GM18508 (cell line): Measurements from ENCODE around the gene XKR7.
"Not testable (repeated sequence)": the region's sequence is repeated elsewhere in the genome, so short reads cannot be mapped to it uniquely, and the experiment has no call there.

ENCODE experiments used
- ATAC-seq: cut with Tn5 transposase; IDR thresholded peaks from one replicate; pipeline ENCODE4 v1.9.1; 2021; ENCODE audit warnings: moderate number of reproducible peaks; ENCODE audit not compliant: insufficient read depth, unreplicated experiment

XKR7 gene

DNA sequence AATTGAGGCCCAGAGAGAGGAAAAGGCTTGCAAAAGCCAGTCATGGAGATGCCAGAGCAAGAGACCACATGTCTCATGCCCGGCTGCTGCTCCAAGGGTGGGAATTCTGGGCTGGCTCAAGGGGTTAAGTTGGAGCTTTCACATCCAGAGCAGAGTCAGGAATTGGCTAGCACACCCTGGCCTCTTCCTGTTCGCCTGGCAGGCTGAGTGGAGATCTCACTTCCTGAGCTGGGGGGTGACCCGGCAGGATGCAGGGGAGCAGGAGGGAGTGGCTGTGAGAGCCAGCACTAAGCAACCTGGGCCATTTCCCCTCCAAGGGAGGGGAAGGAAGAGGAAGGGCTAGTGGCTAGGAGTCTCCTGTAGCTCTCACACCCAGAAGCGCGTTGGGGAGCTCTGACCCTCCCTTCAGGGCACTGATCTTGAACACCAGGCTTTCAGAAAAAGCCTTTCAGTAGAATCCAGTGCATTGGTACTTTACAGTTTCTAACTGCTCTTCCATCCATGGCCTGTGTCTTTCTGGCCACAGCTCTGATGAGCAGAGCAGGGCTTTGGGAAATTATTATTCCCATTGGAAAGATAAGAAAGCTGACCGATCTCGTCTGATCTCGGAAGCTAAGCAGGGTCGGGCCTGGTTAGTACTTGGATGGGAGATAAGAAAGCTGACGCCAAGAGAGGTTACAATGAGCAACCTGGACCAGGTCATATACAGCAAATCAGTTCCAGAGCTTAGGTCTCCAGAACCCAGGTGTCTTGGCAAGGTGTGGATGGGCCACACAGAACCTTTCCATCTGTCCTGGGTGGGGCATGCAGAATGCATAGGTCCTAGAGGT lies 40.1 kb downstream of the XKR7 start:
- ATAC-seq: no peak

DNA sequence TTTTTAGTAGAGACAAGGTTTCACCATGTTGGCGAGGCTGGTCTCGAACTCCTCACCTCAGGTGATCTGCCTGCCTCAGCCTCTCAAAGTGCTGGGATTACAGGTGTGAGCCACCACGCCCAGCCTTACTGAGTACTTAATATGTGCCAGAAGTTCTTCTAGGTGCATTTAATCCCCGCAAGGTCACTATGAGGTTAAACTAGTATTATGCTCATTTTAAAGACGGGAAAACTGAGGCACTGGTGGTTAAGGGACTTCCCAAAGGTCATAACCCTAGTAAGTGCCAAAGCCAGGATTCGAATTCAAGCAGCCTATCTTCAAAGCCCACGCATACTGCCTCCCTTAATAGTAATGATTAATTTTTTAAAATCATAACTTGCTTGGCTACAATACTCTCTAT lies 41.6 kb downstream of the XKR7 start:
- no peak for ATAC-seq

DNA sequence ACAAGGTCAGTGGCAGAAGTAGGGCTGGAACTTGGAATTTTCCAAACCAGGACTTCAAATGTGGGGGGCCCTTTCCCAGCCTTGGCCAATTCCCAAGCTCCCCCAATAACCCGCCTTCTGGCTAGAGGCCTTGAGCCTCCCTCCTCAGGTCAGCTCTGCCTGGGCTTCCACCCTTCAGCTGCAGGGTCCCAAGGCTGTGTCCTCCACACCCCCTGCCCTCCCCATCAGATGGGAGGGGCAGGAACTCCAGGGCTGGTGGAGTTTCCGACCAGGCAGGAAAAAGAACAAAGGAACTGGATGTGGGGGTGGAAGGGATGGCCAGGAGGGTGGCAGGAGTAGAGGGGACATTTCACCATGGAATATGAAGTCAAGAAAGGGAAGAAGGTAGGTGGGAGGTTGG lies 42.1 kb downstream of the XKR7 start, which contains the start of gene CCM2L:
Gene CCM2L (plus strand): TSS at position 338 of the 400 bp plus-strand sequence. CDS start 17 bp downstream, at position 355.
- ATAC-seq: no peak

DNA sequence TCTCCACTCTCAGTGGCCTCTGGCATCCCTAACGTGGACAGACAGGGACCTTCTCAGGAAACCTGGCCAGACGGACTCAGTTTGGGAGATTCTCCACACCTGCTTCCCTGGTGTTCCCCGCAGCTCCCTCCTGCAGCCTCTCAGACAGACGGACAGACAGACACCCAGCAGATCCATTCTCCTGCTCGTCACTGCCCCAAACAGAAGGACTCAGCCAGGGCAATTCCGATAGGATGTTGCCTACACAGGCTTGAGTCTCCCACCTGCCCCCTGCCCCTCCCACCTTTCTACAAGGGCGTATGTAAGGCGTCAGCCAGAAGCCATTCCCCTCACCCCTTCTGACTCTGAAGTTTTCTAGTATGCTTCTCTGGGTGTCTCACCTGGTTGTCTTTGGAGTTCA lies 42.7 kb downstream of the XKR7 start:
- ATAC-seq: no peak

DNA sequence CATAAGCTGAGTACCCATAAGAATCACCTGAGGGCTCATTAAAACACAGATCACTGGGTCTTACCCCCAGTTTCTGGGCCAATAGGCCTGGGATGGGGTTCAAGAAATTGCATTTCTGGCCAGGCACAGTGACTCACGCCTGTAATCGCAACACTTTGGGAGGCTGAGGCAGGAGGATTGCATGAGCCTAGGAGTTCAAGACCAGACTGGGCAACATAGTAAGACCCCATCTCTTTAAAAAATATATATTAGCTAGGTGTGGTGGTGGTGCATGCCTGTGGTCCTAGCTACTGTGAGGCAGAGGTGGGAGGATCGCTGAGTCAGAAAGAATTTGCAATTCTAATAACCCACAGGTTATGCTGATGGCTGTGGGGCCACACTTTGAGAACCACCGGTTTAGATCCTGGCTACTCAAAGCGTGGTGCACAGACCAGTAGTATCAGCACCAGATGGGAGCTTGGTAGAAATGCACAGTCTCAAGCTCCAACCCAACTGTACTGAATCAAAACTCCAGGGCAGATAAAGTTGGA lies 44.3 kb downstream of the XKR7 start:
- ATAC-seq: no peak

DNA sequence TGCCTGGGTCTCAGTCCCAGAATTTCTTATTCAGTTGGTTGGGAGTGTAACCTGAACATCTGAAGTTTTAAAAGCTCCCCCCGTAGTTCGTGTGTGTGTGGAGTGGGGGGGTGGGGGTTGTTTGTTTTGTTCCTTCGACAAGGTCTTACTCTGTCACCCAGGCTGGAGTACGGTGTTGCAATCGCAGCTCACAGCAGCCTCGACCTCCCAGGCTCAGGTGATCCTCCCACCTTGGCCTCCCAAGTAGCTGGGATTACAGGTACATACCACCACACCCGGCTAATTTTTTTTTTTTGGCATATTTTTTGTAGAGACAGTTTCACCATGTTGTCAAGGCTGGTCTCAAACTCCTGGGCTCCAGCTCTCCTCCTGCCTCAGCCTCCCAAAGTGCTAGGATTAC lies 45.4 kb downstream of the XKR7 start:
- no peak for ATAC-seq

DNA sequence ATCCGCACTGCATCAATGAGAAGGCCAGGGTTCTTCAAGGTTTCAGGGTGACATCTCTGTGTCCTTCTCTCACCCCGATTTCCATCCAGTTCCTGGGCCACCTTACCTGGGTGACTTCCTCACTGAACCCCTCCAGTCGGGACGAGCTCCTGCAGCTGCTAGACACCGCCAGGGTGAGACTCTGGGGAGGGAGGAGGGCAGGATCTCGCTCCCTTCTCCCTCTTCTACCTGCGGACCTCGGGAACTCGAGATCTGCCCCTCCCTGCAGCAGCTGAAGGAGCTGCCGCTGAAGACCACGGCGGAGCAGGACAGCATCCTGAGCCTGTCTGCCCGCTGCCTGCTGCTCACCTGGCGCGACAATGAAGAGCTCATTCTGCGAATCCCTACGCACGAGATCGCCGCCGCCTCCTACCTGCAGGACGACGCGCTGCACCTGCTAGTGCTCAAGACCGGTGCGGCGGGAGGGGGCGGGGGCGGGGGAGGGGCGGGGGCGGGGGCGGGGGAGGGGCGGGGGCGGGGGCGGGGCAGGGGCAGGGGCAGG lies 49.8 kb downstream of the XKR7 start:
- no peak for ATAC-seq

DNA sequence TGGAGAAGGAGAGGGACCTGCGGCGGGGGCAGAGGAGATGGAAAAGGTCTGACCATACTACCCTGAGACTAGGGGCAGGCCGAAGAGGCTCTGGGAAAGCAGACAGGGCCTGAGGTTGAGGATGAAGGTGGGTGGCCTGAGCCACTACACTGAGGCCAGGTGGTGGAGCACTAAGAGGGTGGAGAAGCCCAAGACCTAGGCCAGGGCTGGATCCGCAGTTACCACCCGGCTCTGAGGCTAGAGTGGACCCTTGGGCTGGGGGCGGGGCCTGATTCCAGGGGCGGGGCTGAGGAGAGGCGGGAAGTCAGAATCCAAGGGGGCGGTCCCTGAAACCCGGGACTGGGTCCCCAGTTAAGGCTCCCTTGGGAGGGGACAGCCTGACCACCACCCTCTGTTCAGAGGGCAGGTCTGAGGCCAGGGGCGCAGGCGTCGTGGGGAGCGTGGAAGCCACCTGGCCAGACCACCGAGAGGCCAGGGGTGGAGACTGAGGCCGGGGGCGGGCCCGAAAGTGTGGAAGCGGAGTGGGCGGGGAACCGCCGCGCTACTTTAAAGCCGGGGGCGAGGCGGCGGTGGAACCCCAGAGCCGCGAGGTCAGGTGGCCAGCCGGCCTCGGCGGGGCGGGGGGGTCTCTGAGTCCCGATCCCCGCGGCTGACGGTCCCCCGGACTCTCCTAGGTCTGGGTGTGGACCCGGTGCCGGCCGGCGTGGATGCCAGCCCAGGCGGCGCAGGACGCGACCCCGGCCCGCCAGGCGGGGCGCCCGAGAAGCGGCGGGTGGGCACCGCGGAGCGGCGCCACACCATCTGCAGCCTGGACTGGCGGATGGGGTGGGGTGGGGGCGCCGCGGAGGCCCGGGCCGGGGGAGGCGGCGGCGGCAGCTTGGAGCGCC lies 50.6 kb downstream of the XKR7 start:
- no peak for ATAC-seq

DNA sequence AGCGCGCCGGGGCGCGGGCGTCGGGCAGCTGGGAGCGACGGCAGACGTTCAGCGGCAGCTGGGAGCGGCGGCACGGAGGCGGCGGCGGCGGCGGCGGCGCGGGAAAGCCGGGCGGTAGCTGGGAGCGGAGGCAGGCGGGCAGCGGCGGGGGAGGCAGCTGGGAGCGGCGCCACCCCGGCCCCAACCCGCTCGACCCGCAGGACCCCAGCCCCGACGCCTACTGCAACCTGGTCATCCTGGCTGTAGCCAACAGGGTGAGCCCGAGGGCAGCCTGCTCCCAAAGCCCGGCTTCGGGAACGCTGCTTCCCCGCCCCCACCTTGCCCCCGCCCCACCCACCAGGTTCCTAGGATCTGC lies 51.2 kb downstream of the XKR7 start:
- ATAC-seq: no peak

DNA sequence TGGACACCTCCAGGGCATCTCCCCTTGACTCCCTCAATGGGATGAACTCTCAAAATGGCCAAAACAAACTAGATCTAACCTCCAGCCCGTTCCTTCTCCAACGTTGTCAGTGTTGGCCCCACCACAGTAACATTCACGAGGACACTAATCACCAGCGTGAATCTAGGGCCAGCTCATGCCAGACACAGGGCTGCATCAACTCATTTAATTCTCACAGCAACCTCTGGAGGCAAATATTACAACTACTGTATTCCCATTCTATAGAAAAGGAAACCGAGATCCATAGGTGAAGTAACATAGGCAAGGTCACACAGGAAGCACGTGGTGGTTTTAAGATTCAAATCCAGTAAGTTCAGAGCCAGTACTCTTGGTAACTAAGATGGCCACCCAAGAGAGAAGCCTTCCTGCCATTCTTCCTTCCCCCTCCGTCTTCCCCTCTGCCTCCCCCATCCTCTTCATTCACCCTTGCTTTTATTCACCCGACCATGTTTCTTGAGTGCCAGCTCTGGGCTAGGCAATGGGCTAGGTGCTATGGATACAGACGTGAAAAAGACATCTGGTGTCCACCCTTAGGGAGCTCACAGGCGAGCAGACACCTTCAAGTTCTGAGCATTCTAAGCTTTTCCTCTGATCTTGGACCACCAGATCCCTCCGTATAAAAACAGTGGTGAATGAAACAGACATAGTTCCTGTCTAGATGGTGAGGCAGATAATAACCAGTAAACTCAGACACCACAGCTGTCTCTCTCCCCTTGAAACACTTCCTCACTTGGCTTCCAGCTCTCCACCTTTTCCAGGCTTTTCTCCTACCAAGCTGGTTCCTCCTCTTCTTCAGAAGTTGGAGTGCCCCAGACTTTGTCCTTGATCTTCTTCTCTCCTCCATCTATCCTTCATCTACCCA lies 51.9 kb downstream of the XKR7 start:
- ATAC-seq: no peak

DNA sequence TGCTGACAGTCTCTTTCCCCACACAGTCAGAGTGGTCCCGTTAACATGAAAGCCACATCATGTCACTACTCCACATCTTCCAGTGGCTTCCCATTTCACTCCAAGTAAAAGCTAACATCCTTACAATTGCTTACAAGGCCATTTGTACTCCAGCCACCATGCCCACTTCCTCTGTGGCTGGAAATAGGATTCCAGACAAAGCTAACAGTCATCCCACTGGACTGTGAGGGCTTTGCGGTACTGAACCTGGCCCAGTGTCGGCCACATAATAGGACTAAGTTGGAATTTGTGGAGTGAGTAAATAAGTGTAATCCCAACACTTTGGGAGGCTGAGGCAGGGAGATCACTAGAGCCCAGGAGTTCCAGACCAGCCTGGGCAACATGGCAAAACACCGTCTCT lies 53.1 kb downstream of the XKR7 start:
- ATAC-seq: no peak

DNA sequence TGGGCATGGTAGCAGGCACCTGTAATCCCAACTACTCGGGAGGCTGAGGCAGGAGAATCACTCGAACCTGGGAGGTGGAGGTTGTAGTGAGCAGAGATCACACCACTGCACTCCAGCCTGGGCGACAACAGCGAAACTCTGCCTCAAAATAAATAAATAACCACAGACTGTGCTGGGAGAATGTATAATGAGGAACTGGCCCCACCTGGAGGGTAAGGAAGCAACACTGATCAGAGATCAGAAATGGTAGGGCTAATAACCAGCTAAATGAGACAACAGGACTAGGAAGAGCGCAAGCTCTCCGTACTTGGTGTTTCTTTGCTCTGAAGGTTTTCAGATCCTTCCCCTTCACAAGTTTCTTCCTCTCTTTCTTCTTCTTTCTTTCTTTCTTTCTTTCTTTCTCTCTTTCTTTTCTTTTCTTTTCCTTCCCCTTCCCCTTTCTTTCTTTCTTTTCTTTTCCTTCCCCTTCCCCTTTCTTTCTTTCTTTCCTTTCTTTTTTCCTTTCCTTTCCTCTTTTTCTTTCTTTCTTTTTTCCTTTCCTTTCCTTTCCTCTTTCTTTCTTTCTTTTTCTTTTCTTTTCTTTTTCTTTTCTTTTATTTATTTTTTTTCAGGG lies 56.8 kb downstream of the XKR7 start:
- no peak for ATAC-seq

DNA sequence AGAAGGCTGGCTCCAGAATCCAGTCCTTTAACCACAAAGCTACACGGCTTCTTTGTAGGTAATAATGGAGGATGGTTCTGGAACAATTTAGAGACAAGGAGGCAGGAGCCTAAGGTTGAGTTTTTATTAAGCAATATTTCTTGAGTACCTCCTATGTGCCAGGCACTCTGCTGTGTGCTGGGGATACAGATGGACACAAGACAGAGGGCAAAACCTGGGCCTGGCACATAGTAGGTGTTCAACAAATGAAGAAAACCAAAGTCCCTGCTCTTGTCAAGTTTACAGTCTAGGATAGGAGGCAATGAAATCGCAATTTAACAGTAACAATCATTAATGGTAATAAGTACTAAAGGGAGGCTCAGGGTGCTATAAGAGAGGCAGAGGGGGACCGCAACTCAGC lies 59.7 kb downstream of the XKR7 start:
- ATAC-seq: no peak

DNA sequence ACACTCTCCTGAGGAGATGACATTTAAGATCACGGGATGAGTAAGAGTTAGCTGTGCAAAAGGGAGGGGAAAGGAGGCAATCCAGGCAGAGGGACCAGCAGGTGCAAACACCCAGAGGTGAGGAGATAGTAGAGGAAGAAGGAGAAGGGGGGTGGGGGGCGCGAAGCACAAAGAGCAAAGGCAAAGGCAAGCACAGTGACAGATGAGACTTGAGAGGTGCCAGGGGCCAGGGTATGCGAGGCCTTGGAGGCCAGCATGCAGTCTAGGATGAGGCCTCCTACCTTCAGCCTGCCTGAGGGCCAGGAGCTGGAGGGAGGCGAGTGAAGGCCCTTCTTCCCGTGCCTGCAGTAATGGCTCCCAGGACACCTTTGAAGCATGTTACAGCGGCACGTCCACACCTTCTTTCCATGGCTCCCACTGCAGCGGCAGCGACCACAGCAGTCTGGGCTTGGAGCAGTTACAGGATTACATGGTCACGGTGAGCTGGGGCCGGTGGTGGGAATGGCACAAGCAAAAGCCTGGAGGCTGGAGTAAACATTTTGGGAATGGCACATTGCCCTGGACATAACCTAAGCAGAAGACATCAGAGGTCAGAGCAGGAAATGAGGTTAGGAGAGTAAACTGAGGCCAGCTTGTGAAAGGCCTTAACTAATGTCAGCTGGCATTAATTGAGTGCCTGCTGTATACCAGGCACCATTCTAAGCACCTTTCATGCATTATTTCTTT lies 60.9 kb downstream of the XKR7 start:
- no peak for ATAC-seq

DNA sequence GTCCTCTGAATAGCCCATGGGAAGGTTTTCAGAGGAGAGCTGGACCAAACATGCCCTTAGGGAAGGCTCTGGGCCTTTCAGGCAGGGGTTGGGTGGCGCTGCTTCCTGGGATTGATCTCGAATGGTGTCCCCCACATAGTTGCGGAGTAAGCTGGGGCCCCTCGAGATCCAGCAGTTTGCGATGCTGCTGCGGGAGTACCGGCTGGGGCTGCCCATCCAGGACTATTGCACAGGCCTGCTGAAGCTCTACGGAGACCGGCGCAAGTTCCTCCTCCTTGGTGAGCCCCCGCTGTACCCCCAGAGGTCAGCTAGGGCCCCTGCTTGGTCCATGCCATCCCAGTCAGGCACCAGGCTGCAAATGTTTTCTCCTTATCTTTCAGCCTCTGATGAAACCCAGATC lies 61.6 kb downstream of the XKR7 start:
- no peak for ATAC-seq

DNA sequence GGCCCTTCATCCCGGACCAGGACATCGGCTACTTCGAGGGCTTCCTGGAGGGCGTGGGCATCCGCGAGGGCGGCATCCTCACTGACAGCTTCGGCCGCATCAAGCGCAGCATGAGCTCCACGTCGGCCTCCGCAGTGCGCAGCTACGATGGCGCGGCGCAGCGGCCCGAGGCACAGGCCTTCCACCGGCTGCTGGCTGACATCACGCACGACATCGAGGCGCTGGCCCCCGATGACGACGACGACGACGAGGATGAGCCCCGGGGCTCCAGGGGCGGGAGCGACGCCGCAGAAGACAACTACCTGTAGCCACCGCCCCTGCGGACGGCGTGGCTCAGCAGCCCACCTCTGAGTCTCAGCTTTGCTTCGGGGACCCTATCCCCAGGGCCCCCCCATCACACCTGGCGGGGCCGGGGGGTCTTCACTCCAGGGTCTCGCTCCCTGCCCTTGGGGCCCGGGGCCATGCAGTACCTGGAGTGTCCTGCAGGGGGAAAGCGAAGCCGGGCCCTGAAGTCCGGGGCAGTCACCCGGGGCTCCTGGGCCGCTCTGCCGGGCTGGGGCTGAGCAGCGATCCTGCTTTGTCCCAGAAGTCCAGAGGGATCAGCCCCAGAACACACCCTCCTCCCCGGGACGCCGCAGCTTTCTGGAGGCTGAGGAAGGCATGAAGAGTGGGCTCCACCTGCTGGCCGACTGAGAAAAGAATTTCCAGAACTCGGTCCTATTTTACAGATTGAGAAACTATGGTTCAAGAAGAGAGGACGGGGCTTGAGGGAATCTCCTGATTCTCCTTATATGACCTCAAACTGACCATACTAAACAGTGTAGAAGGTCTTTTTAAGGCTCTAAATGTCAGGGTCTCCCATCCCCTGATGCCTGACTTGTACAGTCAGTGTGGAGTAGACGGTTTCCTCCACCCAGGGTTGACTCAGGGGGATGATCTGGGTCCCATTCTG lies 63.3 kb downstream of the XKR7 start:
- no peak for ATAC-seq

DNA sequence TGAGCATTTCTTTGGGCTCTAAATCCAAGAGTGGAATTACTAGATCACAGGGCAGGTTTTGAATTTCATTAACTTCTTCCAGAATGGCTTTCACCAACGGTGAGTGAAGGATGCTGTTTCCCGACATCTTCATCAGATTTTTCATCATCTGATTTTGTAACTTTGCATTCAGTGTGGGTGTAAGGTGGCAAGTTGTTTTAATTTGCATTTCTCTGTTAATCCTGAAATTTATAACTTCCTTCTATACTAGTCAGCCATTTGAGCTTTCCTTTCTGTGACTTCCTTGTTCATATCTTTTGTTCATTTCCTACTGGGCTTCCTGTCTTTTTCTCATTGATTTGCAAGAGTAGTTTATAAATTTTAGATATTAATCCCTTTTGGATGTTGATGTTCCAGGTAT lies 65.4 kb downstream of the XKR7 start:
- no peak for ATAC-seq

DNA sequence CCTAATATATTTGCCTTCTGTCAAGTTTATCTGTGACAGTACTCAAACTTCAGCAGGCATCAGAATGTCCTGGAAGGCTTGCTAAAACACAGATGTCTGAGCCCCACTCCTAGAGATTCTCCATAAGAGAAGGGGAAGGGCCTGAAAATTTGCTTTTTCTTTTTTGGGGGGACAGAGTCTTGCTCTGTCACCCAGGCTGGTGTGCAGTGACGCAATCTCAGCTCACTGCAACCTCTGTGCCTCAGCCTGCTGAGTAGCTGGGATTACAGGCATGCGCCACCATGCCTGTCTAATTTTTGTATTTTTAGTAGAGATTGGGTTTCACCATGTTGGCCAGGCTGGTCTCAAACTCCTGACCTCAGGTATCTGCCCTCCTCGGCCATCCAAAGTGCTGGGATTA lies 65.8 kb downstream of the XKR7 start:
- ATAC-seq: not testable (repeated sequence)
